ENCODE measurements around the gene ZNRF3. TPM values are rescaled to one million over a fixed set of nuclear protein-coding genes. Genes with fewer than 3 reads are reported as not detected.

Gene ZNRF3
- total RNA-seq, 1 donor from 2014 or later = 18.5 TPM

- no peak for TF ChIP-seq CTCF (conservative IDR thresholded peaks at IDR 0.05)
- H3K4me3 Mint-ChIP-seq = no peak overlapping the region
- H3K9me3 Mint-ChIP-seq = no peaks in the 10 kb centered on the region
- H3K36me3 Mint-ChIP-seq (ENCODE audit: low read depth) = no peaks in the 10 kb centered on the region
- H3K4me1 Mint-ChIP-seq = peaks cover 12% of the 10 kb centered on the region
- no peak overlapping the region for H3K27ac Mint-ChIP-seq (ENCODE audit: unreplicated experiment)
- no peak for DNase-seq (ENCODE audit: low read depth, low spot score)
- peaks cover 31% of the 10 kb centered on the region for H3K27me3 Mint-ChIP-seq (ENCODE audit: low read depth)
Observed at GRCh38 chr22:29078036-29078868, 194.9 kb downstream of the ZNRF3 start.

GRCh38 chr22:29078869-29079207 is 195.5 kb downstream of the ZNRF3 start:
- H3K36me3 Mint-ChIP-seq (ENCODE audit: low read depth) = no peaks in the 10 kb centered on the region
- peaks cover 15% of the 10 kb centered on the region for H3K4me1 Mint-ChIP-seq
- no peak for TF ChIP-seq CTCF (conservative IDR thresholded peaks at IDR 0.05)
- H3K9me3 Mint-ChIP-seq = no peaks in the 10 kb centered on the region
- peaks cover 26% of the 10 kb centered on the region for H3K27me3 Mint-ChIP-seq (ENCODE audit: low read depth)
- H3K4me3 Mint-ChIP-seq = no peak overlapping the region
- no peak overlapping the region for H3K27ac Mint-ChIP-seq (ENCODE audit: unreplicated experiment)
- no peak for DNase-seq (ENCODE audit: low read depth, low spot score)

- Mint-ChIP-seq H3K4me3 (no peak overlapping the region), H3K4me1 (peaks cover 13% of the 10 kb centered on the region), H3K27ac (ENCODE audit: unreplicated experiment) (no peak overlapping the region), H3K9me3 (no peaks in the 10 kb centered on the region), H3K27me3 (ENCODE audit: low read depth) (peaks cover 21% of the 10 kb centered on the region), H3K36me3 (ENCODE audit: low read depth) (no peaks in the 10 kb centered on the region)
- no peak for DNase-seq (ENCODE audit: low read depth, low spot score)
- TF ChIP-seq CTCF (conservative IDR thresholded peaks at IDR 0.05) = no peak
Observed at GRCh38 chr22:29079218-29079901, 196.0 kb downstream of the ZNRF3 start.

GRCh38 chr22:29080106-29080975 is 197.0 kb downstream of the ZNRF3 start:
- Mint-ChIP-seq H3K36me3 (ENCODE audit: low read depth) (no peaks in the 10 kb centered on the region), H3K4me3 (no peak overlapping the region), H3K27ac (ENCODE audit: unreplicated experiment) (no peak overlapping the region), H3K27me3 (ENCODE audit: low read depth) (peaks cover 11% of the 10 kb centered on the region), H3K4me1 (peaks cover 13% of the 10 kb centered on the region), H3K9me3 (no peaks in the 10 kb centered on the region)
- TF ChIP-seq CTCF (conservative IDR thresholded peaks at IDR 0.05) = no peak
- DNase-seq (ENCODE audit: low read depth, low spot score) = no peak

GRCh38 chr22:29081517-29082236 is 198.3 kb downstream of the ZNRF3 start:
- no peak overlapping the region for H3K27ac Mint-ChIP-seq (ENCODE audit: unreplicated experiment)
- no peaks in the 10 kb centered on the region for H3K9me3 Mint-ChIP-seq
- no peak for TF ChIP-seq CTCF (conservative IDR thresholded peaks at IDR 0.05)
- DNase-seq (ENCODE audit: low read depth, low spot score) = no peak
- H3K4me3 Mint-ChIP-seq = no peak overlapping the region
- peaks cover 13% of the 10 kb centered on the region for H3K4me1 Mint-ChIP-seq
- no peaks in the 10 kb centered on the region for H3K36me3 Mint-ChIP-seq (ENCODE audit: low read depth)
- no peaks in the 10 kb centered on the region for H3K27me3 Mint-ChIP-seq (ENCODE audit: low read depth)

All from neural crest cell (in vitro differentiated cells).